Left ventricle myocardium inferior (tissue), 1 donor: ENCODE results near the gene KCTD4. TPM values are rescaled to one million over a fixed set of nuclear protein-coding genes. Genes with fewer than 3 reads are reported as not detected.

Source experiments
- DNase-seq: peaks from one replicate; pipeline ENCODE4 v3.0.0-alpha.2; 2020
- H3K27ac ChIP-seq: fragments of 200-600 bp; replicated peaks from 2 replicates; pipeline ENCODE4 v1.8.0; 2021
- H3K27me3 ChIP-seq: fragments of 200-600 bp; 2 replicates; pipeline ENCODE4 v1.8.0; 2021; ENCODE audit warnings: low read depth
- H3K36me3 ChIP-seq: fragments of 200-600 bp; 2 replicates; pipeline ENCODE4 v1.8.0; 2021
- H3K4me1 ChIP-seq: fragments of 200-600 bp; 2 replicates; pipeline ENCODE4 v1.8.0; 2021
- H3K4me3 ChIP-seq: fragments of 200-600 bp; 2 replicates; pipeline ENCODE4 v1.8.0; 2021; ENCODE audit warnings: mild to moderate bottlenecking, moderate library complexity
- H3K9me3 ChIP-seq: fragments of 200-600 bp; replicated peaks from 2 replicates; pipeline ENCODE4 v1.8.0; 2021
- intact Hi-C: fragments of 100-400 bp; cut with micrococcal nuclease; formaldehyde crosslinking; loops from one replicate; pipeline ENCODE4 v1.11.0; 2022
- total RNA-seq: library from RNA; stranded (reverse); fragmentation: NEBNext Ultra II Directional; extraction: Animal tissue kit (Norgen Biotek cat#: 25700); gene quantifications from one replicate; pipeline ENCODE4 v1.2.1, GENCODE V29; 2021
- TF ChIP-seq, protein P1 (sequence below): fragments of 200-600 bp; IDR thresholded peaks from 2 replicates; pipeline ENCODE4 v1.8.0; 2021; ENCODE audit warnings: antibody characterized with exemption, mild to moderate bottlenecking, borderline replicate concordance
- donor health status: DM: no; HTN: yes; CAD: no; lungs with severe emphysema.

Gene KCTD4
- total RNA-seq, 1 donor from 2014 or later, result 0.11 TPM

DNA sequence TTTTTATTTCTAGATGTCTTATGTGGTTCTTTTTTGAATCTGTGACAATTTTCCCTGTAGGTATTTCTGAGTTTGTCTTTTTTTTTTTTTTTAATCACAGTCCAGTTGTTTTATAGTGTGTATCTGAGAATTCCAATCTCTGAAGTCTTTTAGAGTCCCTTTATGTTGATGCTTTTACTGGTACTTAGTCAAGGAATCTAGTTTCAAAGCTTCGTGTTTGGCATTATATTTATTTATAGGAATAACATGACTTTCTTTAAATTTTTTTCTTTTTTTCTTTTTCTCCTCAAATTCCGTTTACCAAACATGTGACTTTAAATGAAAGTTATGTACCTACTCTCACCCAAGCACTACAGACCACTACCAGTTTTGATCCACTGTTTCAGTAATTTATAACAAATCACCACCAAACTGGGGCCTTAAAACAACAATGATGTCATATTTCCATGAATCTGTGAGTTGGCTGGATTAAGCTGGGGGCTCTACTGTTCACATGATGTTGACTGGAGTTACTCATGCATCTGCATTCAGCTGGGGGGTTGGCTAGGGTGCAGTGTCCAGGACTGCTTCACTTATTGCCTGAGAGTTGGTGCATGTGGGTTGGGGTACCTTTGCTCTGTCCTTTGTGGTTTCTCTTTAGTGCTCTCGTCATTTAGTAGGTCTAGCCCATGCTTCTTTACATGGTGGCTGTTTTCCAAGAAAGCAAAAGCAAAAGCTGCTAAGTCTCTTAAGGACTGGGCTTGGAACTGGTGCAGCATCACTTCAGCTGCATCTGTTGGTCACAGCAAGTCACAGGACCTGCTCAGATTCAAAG lies 22.3 kb downstream of the KCTD4 start:
- H3K4me3 ChIP-seq, result no peak overlapping the region
- H3K9me3 ChIP-seq, result no peaks in the 10 kb centered on the region
- no peaks in the 10 kb centered on the region for H3K27me3 ChIP-seq
- peaks cover 5% of the 10 kb centered on the region for H3K4me1 ChIP-seq
- TF ChIP-seq, protein P1, sequence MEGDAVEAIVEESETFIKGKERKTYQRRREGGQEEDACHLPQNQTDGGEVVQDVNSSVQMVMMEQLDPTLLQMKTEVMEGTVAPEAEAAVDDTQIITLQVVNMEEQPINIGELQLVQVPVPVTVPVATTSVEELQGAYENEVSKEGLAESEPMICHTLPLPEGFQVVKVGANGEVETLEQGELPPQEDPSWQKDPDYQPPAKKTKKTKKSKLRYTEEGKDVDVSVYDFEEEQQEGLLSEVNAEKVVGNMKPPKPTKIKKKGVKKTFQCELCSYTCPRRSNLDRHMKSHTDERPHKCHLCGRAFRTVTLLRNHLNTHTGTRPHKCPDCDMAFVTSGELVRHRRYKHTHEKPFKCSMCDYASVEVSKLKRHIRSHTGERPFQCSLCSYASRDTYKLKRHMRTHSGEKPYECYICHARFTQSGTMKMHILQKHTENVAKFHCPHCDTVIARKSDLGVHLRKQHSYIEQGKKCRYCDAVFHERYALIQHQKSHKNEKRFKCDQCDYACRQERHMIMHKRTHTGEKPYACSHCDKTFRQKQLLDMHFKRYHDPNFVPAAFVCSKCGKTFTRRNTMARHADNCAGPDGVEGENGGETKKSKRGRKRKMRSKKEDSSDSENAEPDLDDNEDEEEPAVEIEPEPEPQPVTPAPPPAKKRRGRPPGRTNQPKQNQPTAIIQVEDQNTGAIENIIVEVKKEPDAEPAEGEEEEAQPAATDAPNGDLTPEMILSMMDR, result no peak
- no peak for DNase-seq
- intact Hi-C loops, result no loop called here
- H3K36me3 ChIP-seq, result no peaks in the 10 kb centered on the region
- no peak overlapping the region for H3K27ac ChIP-seq

DNA sequence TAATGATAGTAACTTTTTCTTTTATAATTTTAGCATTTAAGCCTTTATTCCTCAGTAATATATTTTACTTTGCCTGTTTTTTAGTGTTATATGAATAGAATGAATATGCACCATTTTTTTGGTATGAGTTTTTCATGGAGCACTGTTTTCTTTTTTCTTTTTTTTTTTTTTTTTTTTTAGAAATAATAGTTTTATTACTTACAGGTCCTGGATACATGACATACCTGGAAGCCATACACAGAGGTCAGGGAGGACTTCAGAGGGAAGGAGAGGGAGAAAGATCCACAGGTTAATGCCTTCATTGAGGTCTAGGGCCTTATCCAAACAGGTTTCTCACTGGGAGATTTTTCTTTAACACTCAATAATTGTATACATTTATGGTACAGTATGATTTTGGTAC lies 26.4 kb downstream of the KCTD4 start:
- Histone ChIP-seq H3K4me3 (no peak overlapping the region), H3K27ac (no peak overlapping the region), H3K4me1 (peaks cover 5% of the 10 kb centered on the region), H3K36me3 (no peaks in the 10 kb centered on the region), H3K9me3 (no peaks in the 10 kb centered on the region), H3K27me3 (no peaks in the 10 kb centered on the region)
- TF ChIP-seq, protein P1, result no peak
- intact Hi-C loops, result no loop called here
- DNase-seq, result no peak

GRCh38 chr13:45168555-45168930 lies 32.3 kb downstream of the KCTD4 start:
- peaks cover 12% of the 10 kb centered on the region for H3K4me1 ChIP-seq
- TF ChIP-seq, protein P1, result no peak

GRCh38 chr13:45167611-45168554 lies 33.0 kb downstream of the KCTD4 start:
- Histone ChIP-seq H3K4me3 (no peak overlapping the region), H3K4me1 (peaks cover 12% of the 10 kb centered on the region), H3K27ac (no peak overlapping the region), H3K27me3 (no peaks in the 10 kb centered on the region), H3K9me3 (no peaks in the 10 kb centered on the region), H3K36me3 (peaks cover 12% of the 10 kb centered on the region)
- TF ChIP-seq, protein P1, result no peak
- peak; percentile 37 for DNase-seq
- intact Hi-C loops, result no loop called here

More at GRCh38 chr13:45168555-45168930, 32.3 kb downstream of the KCTD4 start:
- intact Hi-C loops, result no loop called here
- Histone ChIP-seq H3K27ac (no peak overlapping the region), H3K36me3 (peaks cover 11% of the 10 kb centered on the region), H3K9me3 (no peaks in the 10 kb centered on the region), H3K27me3 (no peaks in the 10 kb centered on the region), H3K4me3 (no peak overlapping the region)
- no peak for DNase-seq

DNA sequence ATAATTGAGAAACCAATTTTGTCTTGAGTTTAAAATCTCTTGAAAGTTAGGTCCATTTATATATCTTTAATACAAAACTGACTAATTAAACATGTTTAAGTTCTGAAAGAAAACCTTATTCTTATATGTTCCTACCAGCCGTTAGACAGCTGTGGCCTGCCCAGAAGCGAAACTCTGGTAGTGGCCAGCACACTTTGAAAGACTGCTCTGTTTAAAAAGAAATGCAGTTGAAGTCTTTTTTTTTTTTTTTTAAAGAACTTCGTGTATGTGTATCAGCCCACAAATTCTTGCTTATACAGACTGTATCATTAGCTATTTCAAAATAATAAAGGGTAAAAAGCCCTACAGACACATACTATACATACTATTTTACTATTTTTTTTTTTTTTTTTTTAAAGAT lies 34.0 kb downstream of the KCTD4 start:
- Histone ChIP-seq H3K4me1 (peaks cover 12% of the 10 kb centered on the region), H3K27ac (no peak overlapping the region), H3K27me3 (no peaks in the 10 kb centered on the region), H3K36me3 (peaks cover 12% of the 10 kb centered on the region), H3K9me3 (no peaks in the 10 kb centered on the region), H3K4me3 (no peak overlapping the region)
- intact Hi-C loops, result no loop called here
- no peak for DNase-seq
- TF ChIP-seq, protein P1, result no peak
